ENCODE data around the gene HELT.

Gene HELT

DNA sequence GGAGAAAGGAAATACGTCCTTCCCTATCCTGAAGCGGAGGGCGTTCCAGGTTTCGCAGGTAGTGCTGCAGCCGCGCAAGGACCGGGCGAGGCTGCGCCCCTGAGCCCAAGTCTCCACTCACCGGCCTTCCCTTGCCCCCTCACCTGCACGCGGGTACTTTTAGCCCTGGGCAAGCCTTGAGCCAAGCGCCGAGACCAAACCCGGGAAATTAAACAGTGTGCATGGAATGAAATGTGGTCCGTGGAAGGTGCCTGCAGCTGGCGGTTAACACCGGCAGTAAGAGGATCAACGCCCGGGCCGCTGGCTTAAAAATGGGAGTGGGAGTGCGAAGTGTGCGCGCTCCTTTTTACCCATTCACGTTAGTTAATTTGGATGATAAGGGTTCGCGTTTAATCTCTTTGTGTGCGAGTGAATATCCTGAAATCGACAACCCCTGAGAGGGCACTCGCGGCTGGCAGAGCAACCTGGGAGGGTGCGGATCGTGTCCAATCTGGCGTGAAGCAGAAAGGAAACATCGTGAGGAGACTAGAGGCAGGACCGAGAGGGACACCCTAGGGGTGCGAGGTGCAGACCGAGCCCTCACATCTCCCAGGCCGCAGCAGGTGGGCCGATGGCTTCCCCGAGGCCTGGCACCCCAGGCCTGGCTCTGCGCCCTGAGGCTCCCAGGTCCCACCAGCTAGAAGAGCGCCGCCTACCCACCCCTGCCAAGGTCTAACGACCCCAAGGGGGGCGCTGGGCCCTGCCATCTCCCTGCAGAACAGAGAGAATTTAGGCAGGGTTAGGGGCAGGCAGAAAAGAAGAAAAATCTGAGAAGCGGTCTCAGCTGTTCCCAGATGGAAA is 2.0 kb upstream of the HELT start:
- Histone ChIP-seq H3K4me3 (ENCODE audit: low read depth, low read length) (no peak overlapping the region), H3K27ac (ENCODE audit: extremely low read depth, low read depth, low read length) (no peak overlapping the region), H3K36me3 (ENCODE audit: control insufficient read depth in 2 of 2, insufficient read depth in 1 of 2, low read length in 2 of 2) (no peaks in the 10 kb centered on the region), H3K9me3 (ENCODE audit: control insufficient read depth, insufficient read depth, low read depth, low read length) (no peaks in the 10 kb centered on the region), H3K4me1 (ENCODE audit: control insufficient read depth, insufficient read depth, low read length) (peaks cover 4% of the 10 kb centered on the region)
- ChIA-PET POLR2A (no interaction called here), CTCF (no interaction called here)
- TF ChIP-seq PRDM1 (tag by site-specific recombination; IDR thresholded peaks at IDR 0.05): no peak

GRCh38 chr4:185016946-185017758 is 1.1 kb upstream of the HELT start:
- ChIA-PET CTCF (no interaction called here), POLR2A (no interaction called here)
- H3K4me3 ChIP-seq (ENCODE audit: low read depth, low read length): no peak overlapping the region
- H3K9me3 ChIP-seq (ENCODE audit: control insufficient read depth, insufficient read depth, low read depth, low read length): no peaks in the 10 kb centered on the region
- no peaks in the 10 kb centered on the region for H3K36me3 ChIP-seq (ENCODE audit: control insufficient read depth in 2 of 2, insufficient read depth in 1 of 2, low read length in 2 of 2)
- H3K27ac ChIP-seq (ENCODE audit: extremely low read depth, low read depth, low read length): no peak overlapping the region
- TF ChIP-seq ZEB2 (tag by site-specific recombination; IDR thresholded peaks at IDR 0.05) (no peak), GFI1B (tag by site-specific recombination; IDR thresholded peaks at IDR 0.05) (no peak), ZNF785 (tag by site-specific recombination; IDR thresholded peaks at IDR 0.05) (no peak), ZNF157 (tag by site-specific recombination; IDR thresholded peaks at IDR 0.05) (no peak), ZNF426 (tag by site-specific recombination; IDR thresholded peaks at IDR 0.05) (no peak), ZNF48 (tag by site-specific recombination; IDR thresholded peaks at IDR 0.05) (no peak), PATZ1 (tag by site-specific recombination; IDR thresholded peaks at IDR 0.05) (no peak), ZBTB26 (tag by site-specific recombination; optimal IDR thresholded peaks at IDR 0.05) (no peak), ZNF639 (tag by site-specific recombination; IDR thresholded peaks at IDR 0.05) (no peak), ZFP37 (tag by site-specific recombination; IDR thresholded peaks at IDR 0.05) (no peak), ZNF140 (tag by site-specific recombination; IDR thresholded peaks at IDR 0.05) (no peak)
- TF ChIP-seq, protein P1, sequence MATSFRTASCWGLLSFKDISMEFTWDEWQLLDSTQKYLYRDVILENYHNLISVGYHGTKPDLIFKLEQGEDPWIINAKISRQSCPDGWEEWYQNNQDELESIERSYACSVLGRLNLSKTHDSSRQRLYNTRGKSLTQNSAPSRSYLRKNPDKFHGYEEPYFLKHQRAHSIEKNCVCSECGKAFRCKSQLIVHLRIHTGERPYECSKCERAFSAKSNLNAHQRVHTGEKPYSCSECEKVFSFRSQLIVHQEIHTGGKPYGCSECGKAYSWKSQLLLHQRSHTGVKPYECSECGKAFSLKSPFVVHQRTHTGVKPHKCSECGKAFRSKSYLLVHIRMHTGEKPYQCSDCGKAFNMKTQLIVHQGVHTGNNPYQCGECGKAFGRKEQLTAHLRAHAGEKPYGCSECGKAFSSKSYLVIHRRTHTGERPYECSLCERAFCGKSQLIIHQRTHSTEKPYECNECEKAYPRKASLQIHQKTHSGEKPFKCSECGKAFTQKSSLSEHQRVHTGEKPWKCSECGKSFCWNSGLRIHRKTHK (tag by site-specific recombination; IDR thresholded peaks at IDR 0.05): no peak
- TF ChIP-seq, protein P2, sequence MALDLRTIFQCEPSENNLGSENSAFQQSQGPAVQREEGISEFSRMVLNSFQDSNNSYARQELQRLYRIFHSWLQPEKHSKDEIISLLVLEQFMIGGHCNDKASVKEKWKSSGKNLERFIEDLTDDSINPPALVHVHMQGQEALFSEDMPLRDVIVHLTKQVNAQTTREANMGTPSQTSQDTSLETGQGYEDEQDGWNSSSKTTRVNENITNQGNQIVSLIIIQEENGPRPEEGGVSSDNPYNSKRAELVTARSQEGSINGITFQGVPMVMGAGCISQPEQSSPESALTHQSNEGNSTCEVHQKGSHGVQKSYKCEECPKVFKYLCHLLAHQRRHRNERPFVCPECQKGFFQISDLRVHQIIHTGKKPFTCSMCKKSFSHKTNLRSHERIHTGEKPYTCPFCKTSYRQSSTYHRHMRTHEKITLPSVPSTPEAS (tag by site-specific recombination; IDR thresholded peaks at IDR 0.05): no peak
- H3K4me1 ChIP-seq (ENCODE audit: control insufficient read depth, insufficient read depth, low read length): peaks cover 4% of the 10 kb centered on the region

All from HEK293 (cell line).